Spinal cord (tissue), 10 donors: Measurements from ENCODE around the gene TRPC6. TPM values are rescaled to one million over a fixed set of nuclear protein-coding genes. Genes with fewer than 3 reads are reported as not detected.
A peak's percentile ranks its signal among the peaks of the same experiment; 100 is the strongest.

Source experiments
- DNase-seq, 6 donors: peaks; one replicate each; pipeline versions ENCODE4 v3.0.0 to v3.0.0-alpha.2; 2013 to 2015; ENCODE audit warnings: low spot score in 6 of 6, low read depth in 4 of 6
- H3K27ac ChIP-seq: one replicate; pipeline ENCODE4 v1.5.1; 2013; ENCODE audit warnings: low read depth, low read length, control low read depth
- H3K27me3 ChIP-seq: one replicate; pipeline ENCODE4 v1.6.1; 2013; ENCODE audit warnings: low read length; ENCODE audit not compliant: control insufficient read depth, insufficient read depth
- H3K36me3 ChIP-seq: one replicate; pipeline ENCODE4 v1.6.1; 2013; ENCODE audit warnings: low read length; ENCODE audit not compliant: control insufficient read depth, insufficient read depth
- H3K4me1 ChIP-seq: one replicate; pipeline ENCODE4 v1.6.1; 2013; ENCODE audit warnings: low read length; ENCODE audit not compliant: control insufficient read depth, insufficient read depth
- H3K4me3 ChIP-seq: one replicate; pipeline ENCODE4 v1.5.1; 2013; ENCODE audit warnings: low read depth, low read length, control low read depth
- H3K9me3 ChIP-seq: one replicate; pipeline ENCODE4 v1.6.1; 2013; ENCODE audit warnings: low read length; ENCODE audit not compliant: control insufficient read depth, insufficient read depth
- WGBS: methylation state at CpG from one replicate; pipeline ENCODE4 v1.1.5; 2013; ENCODE audit warnings: missing lambda C conversion rate; ENCODE audit not compliant: insufficient coverage; 5-methylcytosine and 5-hydroxymethylcytosine counted together
- polyA plus RNA-seq, 2 donors: library from polyadenylated mRNA; unstranded; fragments of 120-200 nt; gene quantifications; one replicate each; pipeline ENCODE4 v1.2.1, GENCODE V29; 2013; ENCODE audit not compliant: insufficient read length in 2 of 2
- total RNA-seq, 2 donors: library from RNA; depleted of rRNA in 1 of 2; stranded (reverse); fragments of 120-200 nt in 1 of 2; fragments of >200 nt in 1 of 2; gene quantifications; one replicate each; pipeline versions ENCODE4 v1.2.3 to v1.2.4, GENCODE V29; 2013 to 2014
- donor health status: healthy.

Gene TRPC6
- total and polyA plus RNA-seq, 4 donors = 3.5 to 9.8 (median 5.0) TPM

DNA sequence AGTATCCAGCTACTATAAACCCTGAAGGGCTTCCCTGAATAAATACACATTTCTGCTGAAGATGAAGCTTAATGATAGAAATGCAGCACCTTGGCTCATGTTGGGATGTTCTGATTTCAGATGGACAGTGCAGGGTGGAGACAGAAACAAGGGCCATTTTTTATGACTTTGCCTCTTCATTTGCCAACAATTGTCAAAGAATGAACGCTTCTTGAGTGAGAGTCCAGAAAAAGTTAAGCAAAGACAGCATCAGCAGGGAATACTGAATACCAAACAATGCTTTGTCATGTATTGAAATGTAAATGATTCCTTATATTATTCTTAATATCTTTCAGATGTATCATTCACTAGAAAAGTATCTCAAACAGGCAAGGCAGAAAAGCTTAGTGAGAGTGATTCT lies 84.9 kb downstream of the TRPC6 start:
- no peaks in the 10 kb centered on the region for H3K36me3 ChIP-seq
- no CpG with 5 or more reads among the region's 1 CpG for WGBS

DNA sequence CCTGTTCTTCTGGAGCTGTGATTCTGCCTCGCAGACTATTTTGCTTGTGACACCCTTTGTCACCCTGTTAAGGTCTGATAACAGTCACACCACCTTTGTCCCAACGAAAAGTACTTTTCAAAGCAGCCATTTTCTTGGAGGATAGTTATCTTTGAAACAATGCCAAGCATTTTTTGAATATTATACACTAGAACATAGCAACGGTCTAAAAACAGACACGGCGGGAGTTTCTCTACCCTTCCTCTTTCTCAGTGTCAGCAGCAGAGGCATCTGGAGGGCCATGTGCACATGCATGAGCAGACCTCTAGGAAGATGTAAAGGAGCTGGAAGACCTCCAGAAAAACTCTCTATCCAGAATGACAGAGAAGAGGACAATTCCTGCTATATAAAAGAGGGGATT lies 86.5 kb downstream of the TRPC6 start:
- Histone ChIP-seq H3K4me1 (no peaks in the 10 kb centered on the region), H3K27me3 (no peaks in the 10 kb centered on the region), H3K4me3 (no peak overlapping the region), H3K27ac (no peak overlapping the region), H3K36me3 (no peaks in the 10 kb centered on the region), H3K9me3 (no peaks in the 10 kb centered on the region)
- peak in 1 of 6 donors; percentile 58 for DNase-seq
- WGBS = no CpG with 5 or more reads among the region's 5 CpGs

More for the DNA sequence above, 84.9 kb downstream of the TRPC6 start:
- H3K27ac ChIP-seq = no peak overlapping the region
- DNase-seq = no peak
- H3K27me3 ChIP-seq = no peaks in the 10 kb centered on the region
- no peaks in the 10 kb centered on the region for H3K9me3 ChIP-seq
- H3K4me3 ChIP-seq = no peak overlapping the region
- H3K4me1 ChIP-seq = no peaks in the 10 kb centered on the region

DNA sequence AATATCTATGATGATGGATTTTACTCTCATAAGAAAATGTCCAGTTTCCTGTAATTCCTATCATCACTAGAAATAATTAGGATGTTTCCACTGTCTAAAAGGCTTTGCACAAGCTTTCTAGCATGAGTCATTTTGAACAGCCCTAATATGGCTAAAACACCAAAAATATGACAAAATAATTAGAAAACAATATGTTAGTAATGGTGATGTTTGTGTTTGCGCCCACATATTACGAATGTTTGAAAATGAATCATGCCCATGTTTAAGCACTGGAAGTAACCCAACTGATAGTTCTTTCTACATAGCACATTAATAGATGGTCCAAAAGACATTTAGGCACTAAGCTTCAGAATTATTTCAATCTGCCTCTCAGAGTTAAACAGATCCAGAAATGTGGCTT lies 96.0 kb downstream of the TRPC6 start:
- Histone ChIP-seq H3K27ac (no peak overlapping the region), H3K27me3 (no peaks in the 10 kb centered on the region), H3K9me3 (no peaks in the 10 kb centered on the region), H3K4me1 (no peaks in the 10 kb centered on the region), H3K4me3 (no peak overlapping the region), H3K36me3 (no peaks in the 10 kb centered on the region)
- no CpG with 5 or more reads among the region's 2 CpGs for WGBS
- no peak for DNase-seq

DNA sequence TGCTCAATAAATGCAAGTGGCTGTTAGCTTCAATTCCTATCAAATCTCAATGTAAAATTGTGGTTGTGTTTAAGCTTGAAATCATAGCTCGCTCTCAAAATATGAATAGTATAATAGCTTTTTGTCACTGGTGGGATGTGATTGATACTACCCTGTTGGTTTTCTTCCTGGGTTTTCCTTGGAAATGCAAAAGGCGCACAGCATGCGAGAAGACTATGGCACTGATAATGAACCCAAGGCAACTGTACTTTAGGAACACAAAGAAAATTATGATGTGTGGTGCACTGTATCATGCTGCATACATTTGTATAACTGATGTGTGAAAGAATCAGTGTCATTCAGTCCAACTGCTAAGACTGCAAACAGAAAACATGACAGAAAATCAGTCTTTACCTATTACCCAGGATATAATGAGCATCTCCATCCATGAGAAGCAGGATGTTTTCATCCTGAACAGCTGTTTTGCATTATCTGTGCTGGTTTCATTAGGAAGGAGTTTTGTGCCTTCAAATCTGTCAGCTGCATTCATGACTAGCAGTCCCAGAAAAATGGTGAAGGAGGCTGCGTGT lies 101.2 kb downstream of the TRPC6 start:
- H3K4me3 ChIP-seq = no peak overlapping the region
- H3K4me1 ChIP-seq = no peaks in the 10 kb centered on the region
- peak in 1 of 6 donors; percentile 5 for DNase-seq
- 100% methylated on average over 1 of the region's 4 CpGs for WGBS
- H3K27ac ChIP-seq = no peak overlapping the region
- no peaks in the 10 kb centered on the region for H3K9me3 ChIP-seq
- no peaks in the 10 kb centered on the region for H3K36me3 ChIP-seq
- H3K27me3 ChIP-seq = no peaks in the 10 kb centered on the region

DNA sequence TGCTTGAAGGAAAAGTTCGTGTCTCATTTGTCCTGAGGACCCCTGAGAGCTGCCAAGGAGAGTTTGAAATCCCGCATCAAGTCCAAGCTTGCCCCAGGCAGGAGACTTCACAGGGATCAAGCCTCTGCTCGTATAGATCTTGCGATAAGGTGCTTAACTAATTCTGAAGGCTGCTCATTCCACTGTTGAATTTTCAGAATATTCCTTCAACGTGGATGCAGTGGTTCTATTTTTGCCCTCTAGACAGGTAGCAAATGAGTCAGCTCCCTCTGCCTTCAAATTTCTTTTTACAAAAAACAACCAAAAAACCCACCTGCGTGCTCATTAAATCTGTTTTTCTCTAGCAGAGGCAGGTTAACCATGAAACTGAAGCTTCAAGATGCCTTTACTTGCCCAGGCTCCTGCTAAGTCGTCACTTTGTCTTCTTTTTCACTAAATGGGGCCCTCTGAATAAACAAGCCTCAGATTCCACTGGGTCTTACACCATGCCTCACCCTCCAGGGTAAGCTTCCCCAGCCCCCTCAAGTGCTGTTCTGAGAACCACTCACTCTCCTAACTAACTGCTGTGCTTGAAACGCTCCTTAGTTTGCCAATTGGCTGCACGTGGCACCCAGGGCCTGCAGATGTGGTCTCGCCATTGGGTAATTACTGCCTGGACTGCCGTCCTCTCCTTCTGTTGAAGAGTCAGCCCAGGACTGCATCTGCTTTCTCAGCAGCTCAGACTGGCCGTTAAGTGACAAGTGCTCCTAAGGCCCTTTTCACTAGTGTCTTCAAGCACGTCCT lies 105.0 kb downstream of the TRPC6 start:
- WGBS = 65% methylated on average over 13 of the region's 13 CpGs
- Histone ChIP-seq H3K4me3 (no peak overlapping the region), H3K27me3 (no peaks in the 10 kb centered on the region), H3K4me1 (no peaks in the 10 kb centered on the region), H3K36me3 (no peaks in the 10 kb centered on the region), H3K27ac (no peak overlapping the region), H3K9me3 (no peaks in the 10 kb centered on the region)
- peak in 1 of 6 donors; percentile 2 for DNase-seq

DNA sequence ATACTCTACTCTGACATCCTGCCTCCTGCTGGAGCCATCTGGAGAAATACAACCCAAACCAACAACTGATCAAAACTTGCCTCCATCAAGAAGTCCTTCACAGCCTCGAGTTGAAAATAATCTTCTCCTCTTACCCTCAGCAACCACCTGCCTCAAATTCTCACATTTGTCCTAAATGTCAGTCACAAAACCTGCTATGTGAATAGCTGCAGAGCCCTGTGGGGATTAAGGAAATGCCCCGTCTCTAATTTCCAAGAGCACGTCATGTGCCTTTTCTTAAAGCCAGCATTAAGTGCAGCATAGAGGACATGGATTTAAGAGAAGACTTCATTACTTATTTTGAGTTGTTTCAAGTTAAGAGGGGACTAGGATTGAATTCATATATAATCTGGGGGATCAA lies 105.9 kb downstream of the TRPC6 start:
- H3K4me1 ChIP-seq = no peaks in the 10 kb centered on the region

DNA sequence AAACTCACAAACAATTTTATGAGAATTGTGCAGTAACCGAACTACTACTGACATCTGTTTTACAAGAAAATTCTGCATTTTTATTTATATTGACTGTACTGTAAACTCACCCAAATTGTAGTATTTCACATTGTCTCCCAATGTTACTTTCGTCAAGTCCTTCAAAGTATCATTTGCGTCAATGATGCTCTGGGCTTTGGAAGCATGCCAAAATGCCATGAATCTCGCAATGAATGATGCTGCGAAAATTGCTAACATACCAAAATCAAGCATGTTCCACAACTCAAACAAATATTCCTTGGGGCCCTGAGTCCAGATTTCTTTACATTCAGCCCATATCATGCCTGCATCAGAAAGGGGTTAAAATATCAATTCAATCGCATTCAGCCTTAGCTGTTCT lies 107.6 kb downstream of the TRPC6 start:
- 90% methylated on average over 4 of the region's 6 CpGs for WGBS
- no peak overlapping the region for H3K27ac ChIP-seq
- no peaks in the 10 kb centered on the region for H3K9me3 ChIP-seq
- H3K4me3 ChIP-seq = no peak overlapping the region
- no peaks in the 10 kb centered on the region for H3K36me3 ChIP-seq
- no peaks in the 10 kb centered on the region for H3K27me3 ChIP-seq
- no peaks in the 10 kb centered on the region for H3K4me1 ChIP-seq
- no peak for DNase-seq

More for the DNA sequence above, 105.9 kb downstream of the TRPC6 start:
- no peak for DNase-seq
- H3K27ac ChIP-seq = no peak overlapping the region
- 95% methylated on average over 3 of the region's 3 CpGs for WGBS
- no peaks in the 10 kb centered on the region for H3K9me3 ChIP-seq
- no peaks in the 10 kb centered on the region for H3K36me3 ChIP-seq
- H3K27me3 ChIP-seq = no peaks in the 10 kb centered on the region
- no peak overlapping the region for H3K4me3 ChIP-seq

DNA sequence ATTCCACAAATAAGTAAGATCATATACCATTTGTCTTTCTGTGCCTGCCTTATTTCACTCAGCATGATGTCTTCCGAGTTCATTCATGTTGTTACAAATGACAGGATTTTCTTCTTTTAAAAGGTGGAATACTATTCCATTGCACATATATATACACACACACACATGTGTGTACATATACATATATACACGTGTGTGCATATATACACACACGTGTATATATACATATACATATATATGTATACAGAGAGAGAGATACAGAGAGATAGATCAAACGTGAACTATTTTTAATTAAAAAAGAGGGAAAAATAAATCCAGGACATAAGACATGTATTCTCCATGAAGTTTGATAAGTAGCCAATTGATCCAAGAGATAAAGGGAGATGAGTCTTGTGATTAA lies 108.1 kb downstream of the TRPC6 start:
- H3K9me3 ChIP-seq = no peaks in the 10 kb centered on the region
- no peak for DNase-seq
- H3K4me3 ChIP-seq = no peak overlapping the region
- no CpG with 5 or more reads among the region's 4 CpGs for WGBS
- H3K36me3 ChIP-seq = no peaks in the 10 kb centered on the region
- H3K4me1 ChIP-seq = no peaks in the 10 kb centered on the region
- no peak overlapping the region for H3K27ac ChIP-seq
- no peaks in the 10 kb centered on the region for H3K27me3 ChIP-seq

DNA sequence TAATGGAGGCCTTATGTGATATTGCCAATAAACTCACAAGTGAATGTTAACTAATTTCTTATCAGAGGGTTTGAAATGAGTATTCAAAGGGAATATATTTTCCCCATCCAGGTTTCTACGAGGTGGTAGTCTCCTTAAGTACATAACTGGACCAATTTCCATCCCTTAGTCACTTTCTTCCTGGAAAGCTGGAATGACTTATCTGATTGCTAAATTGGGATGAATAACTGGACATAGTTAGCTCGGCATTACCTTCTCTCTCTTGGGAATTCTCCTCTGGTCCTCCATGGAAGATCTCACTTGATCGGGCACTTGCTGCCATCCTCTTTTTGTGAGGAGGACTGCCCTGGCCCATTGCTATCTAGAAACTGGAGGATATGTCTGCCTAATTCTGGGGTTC lies 109.1 kb downstream of the TRPC6 start:
- H3K27me3 ChIP-seq = no peaks in the 10 kb centered on the region
- H3K4me1 ChIP-seq = no peaks in the 10 kb centered on the region
- no peaks in the 10 kb centered on the region for H3K36me3 ChIP-seq
- WGBS = 60% methylated on average over 1 of the region's 3 CpGs
- no peak for DNase-seq
- no peaks in the 10 kb centered on the region for H3K9me3 ChIP-seq
- H3K4me3 ChIP-seq = no peak overlapping the region
- no peak overlapping the region for H3K27ac ChIP-seq
